ENCODE data around the gene DCUN1D3. TPM values are rescaled to one million over a fixed set of nuclear protein-coding genes. Genes with fewer than 3 reads are reported as not detected.
A peak's percentile ranks its signal among the peaks of the same experiment; 100 is the strongest.

The DCUN1D3 gene
- total RNA-seq, 1 donor from 2014 or later: 9.8 TPM

DNA sequence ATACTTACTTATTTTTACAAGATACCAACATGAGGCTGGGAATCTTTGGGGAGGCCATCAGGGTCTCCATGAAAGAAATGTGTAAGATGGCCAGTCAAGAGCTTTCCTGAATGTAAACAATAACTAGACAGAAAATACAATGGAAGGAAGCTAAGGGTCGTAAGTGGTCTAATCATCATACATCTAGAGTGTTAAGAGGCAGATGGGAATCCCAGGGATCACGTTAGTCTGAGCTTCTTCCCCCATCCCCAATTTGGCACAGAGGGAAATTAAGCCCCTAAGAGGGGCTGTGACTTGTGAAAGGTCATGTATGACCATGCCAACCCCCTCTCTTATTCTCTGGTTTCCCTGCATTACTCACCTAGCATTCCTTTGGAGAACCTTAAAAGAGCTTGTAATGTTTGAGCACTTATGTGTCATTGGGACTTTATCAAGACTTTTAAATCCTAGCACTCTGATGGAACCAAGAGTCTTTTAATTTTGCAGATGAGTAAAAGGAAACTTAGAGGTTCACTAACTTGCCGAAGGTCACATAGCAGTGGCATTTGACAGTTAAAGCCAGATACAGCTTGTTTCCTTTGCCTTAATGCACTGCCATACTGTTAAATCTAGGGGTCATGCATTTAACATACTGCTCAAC, 46.1 kb downstream of the DCUN1D3 start:
- peaks cover 70% of the 10 kb centered on the region for H3K4me1 ChIP-seq
- intact Hi-C loops (cut with micrococcal nuclease): no loop called here
- no peak overlapping the region for H3K4me3 ChIP-seq
- peak overlapping the region; percentile 92 for H3K27ac ChIP-seq (replicated peaks)
- no peaks in the 10 kb centered on the region for H3K9me3 ChIP-seq (replicated peaks)
- H3K36me3 ChIP-seq: peaks cover under 1% of the 10 kb centered on the region
- no peak for TF ChIP-seq CTCF (IDR thresholded peaks at IDR 0.05; ENCODE audit: borderline replicate concordance)
- DNase-seq: no peak
- H3K27me3 ChIP-seq (ENCODE audit: low read depth): no peaks in the 10 kb centered on the region

DNA sequence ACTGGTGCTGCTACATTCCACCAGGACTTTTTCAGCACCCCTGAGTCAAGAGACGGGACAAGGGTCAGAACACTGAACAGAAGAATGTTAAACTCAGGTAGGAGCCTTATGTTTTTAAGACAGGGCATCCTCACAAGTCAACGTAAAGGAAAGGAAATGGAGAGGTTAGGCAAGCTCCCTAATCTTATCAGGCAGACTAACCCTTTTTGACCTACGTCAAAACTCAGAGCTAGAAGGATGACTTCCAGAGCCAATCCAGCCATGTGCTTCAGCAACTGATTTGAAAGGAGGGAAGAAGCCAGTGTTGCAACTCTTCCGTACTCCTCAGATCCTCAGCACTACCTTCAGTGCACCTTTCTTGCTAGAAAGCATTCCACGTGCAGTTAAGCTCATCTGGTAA, 47.0 kb downstream of the DCUN1D3 start:
- no peaks in the 10 kb centered on the region for H3K27me3 ChIP-seq (ENCODE audit: low read depth)
- intact Hi-C loops (cut with micrococcal nuclease): no loop called here

GRCh38 chr16:20851601-20852000, 48.6 kb downstream of the DCUN1D3 start:
- Histone ChIP-seq H3K27ac (replicated peaks) (peak overlapping the region; percentile 92), H3K4me3 (no peak overlapping the region), H3K36me3 (no peaks in the 10 kb centered on the region), H3K27me3 (ENCODE audit: low read depth) (no peaks in the 10 kb centered on the region), H3K4me1 (peaks cover 53% of the 10 kb centered on the region), H3K9me3 (replicated peaks) (no peaks in the 10 kb centered on the region)
- intact Hi-C loops (cut with micrococcal nuclease): loop anchor here (2.0 kb wide), 1 partner anchor 233 kb away; no protein-coding TSS in a partner anchor
- no peak for TF ChIP-seq CTCF (IDR thresholded peaks at IDR 0.05; ENCODE audit: borderline replicate concordance)
- peak; percentile 78 for DNase-seq

More for the DNA sequence above, 47.0 kb downstream of the DCUN1D3 start:
- no peak for DNase-seq
- Histone ChIP-seq H3K27ac (replicated peaks) (peak overlapping the region; percentile 92), H3K4me1 (peaks cover 67% of the 10 kb centered on the region), H3K4me3 (no peak overlapping the region), H3K9me3 (replicated peaks) (no peaks in the 10 kb centered on the region), H3K36me3 (no peaks in the 10 kb centered on the region)
- TF ChIP-seq CTCF (IDR thresholded peaks at IDR 0.05; ENCODE audit: borderline replicate concordance): no peak

DNA sequence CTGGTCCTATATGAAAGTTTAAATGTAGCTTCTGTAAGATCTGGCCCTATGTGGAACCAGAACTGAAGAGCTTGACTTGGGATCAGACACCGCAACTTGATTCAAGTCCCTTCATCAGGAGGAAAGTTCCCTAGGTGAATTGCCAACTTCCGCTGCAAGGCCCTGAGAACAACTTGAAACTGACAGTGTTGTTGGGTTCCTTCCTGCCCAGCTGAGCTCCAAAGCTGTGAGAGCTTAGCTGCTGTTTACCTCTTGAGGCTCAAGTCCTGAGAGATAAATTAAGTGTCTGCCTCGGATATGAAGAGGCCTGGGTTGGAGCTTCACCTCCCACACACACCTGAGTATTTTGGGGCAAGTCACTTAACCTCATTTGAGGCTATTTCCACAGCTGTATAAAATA, 49.2 kb downstream of the DCUN1D3 start:
- intact Hi-C loops (cut with micrococcal nuclease): loop anchor here (2.0 kb wide), 1 partner anchor 234 kb away; no protein-coding TSS in a partner anchor
- no peaks in the 10 kb centered on the region for H3K27me3 ChIP-seq (ENCODE audit: low read depth)
- H3K4me3 ChIP-seq: no peak overlapping the region
- peaks cover 56% of the 10 kb centered on the region for H3K4me1 ChIP-seq
- no peaks in the 10 kb centered on the region for H3K36me3 ChIP-seq
- no peaks in the 10 kb centered on the region for H3K9me3 ChIP-seq (replicated peaks)
- peak overlapping the region; percentile 92 for H3K27ac ChIP-seq (replicated peaks)
- no peak for DNase-seq
- TF ChIP-seq CTCF (IDR thresholded peaks at IDR 0.05; ENCODE audit: borderline replicate concordance): no peak

GRCh38 chr16:20849589-20850390, 50.4 kb downstream of the DCUN1D3 start:
- peak overlapping the region; percentile 92 for H3K27ac ChIP-seq (replicated peaks)
- intact Hi-C loops (cut with micrococcal nuclease): loop anchor here (2.0 kb wide), 1 partner anchor 235 kb away; no protein-coding TSS in a partner anchor
- no peak overlapping the region for H3K4me3 ChIP-seq
- peak; percentile 99 for TF ChIP-seq CTCF (IDR thresholded peaks at IDR 0.05; ENCODE audit: borderline replicate concordance)
- DNase-seq: peak; percentile 73
- peaks cover 63% of the 10 kb centered on the region for H3K4me1 ChIP-seq
- H3K27me3 ChIP-seq (ENCODE audit: low read depth): no peaks in the 10 kb centered on the region
- no peaks in the 10 kb centered on the region for H3K9me3 ChIP-seq (replicated peaks)
- H3K36me3 ChIP-seq: no peaks in the 10 kb centered on the region
